ENCODE results near the gene ZNF212.

DNA sequence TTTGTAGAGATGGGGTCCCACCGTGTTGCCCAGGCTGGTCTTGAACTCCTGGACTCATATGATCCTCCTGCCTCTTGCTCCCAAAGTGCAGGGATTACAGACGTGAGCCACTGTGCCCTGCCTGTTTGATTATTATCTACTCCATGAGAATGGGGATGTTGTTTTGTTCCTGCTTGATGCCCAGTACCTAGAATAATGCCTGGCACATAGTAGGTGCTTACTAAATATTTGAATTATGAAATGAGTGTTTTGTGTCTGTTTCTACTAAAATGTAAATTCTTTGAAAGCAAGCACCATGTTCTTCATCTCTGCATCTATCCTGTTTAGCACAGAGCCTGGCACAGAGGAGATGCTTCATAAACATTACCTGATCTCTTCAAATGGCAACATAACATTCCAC is 63.4 kb downstream of the ZNF212 start:
- TF ChIP-seq, protein P1, sequence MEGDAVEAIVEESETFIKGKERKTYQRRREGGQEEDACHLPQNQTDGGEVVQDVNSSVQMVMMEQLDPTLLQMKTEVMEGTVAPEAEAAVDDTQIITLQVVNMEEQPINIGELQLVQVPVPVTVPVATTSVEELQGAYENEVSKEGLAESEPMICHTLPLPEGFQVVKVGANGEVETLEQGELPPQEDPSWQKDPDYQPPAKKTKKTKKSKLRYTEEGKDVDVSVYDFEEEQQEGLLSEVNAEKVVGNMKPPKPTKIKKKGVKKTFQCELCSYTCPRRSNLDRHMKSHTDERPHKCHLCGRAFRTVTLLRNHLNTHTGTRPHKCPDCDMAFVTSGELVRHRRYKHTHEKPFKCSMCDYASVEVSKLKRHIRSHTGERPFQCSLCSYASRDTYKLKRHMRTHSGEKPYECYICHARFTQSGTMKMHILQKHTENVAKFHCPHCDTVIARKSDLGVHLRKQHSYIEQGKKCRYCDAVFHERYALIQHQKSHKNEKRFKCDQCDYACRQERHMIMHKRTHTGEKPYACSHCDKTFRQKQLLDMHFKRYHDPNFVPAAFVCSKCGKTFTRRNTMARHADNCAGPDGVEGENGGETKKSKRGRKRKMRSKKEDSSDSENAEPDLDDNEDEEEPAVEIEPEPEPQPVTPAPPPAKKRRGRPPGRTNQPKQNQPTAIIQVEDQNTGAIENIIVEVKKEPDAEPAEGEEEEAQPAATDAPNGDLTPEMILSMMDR (IDR thresholded peaks at IDR 0.05; ENCODE audit: low read depth, low read length), result no peak
- no peak for TF ChIP-seq EZH2phosphoT487 (IDR thresholded peaks at IDR 0.05; ENCODE audit: low read depth)
